T-cell (primary cell): ENCODE results near the gene ADARB2. TPM values are rescaled to one million over a fixed set of nuclear protein-coding genes. Genes with fewer than 3 reads are reported as not detected.
A peak's percentile ranks its signal among the peaks of the same experiment; 100 is the strongest.
"Not testable (repeated sequence)": the region's sequence is repeated elsewhere in the genome, so short reads cannot be mapped to it uniquely, and the experiment has no call there.

Experiments
- ATAC-seq, 4 experiments: fragments of 200-7000 bp in 3 of 4; fragments of 150-1000 bp in 1 of 4; cut with Tn5 transposase; replicated peaks in 1 of 4; 1 replicate in 3 of 4; 2 replicates in 1 of 4; pipeline ENCODE4 v1.10.0; 2021; ENCODE audit warnings: moderate library complexity in 3 of 4, mild to moderate bottlenecking in 2 of 4, moderate number of reproducible peaks in 1 of 4
- CTCF ChIA-PET, 2 donors: fragments of 300-600 bp; sonication (Branson Sonifier 250); formaldehyde crosslinking; loops; one replicate each; lab custom pipeline; 2022; ENCODE audit warnings: antibody characterized with exemption in 2 of 2; lab: Charles Lee
- POLR2A ChIA-PET, 2 donors: fragments of 300-600 bp; sonication (Branson Sonifier 250); formaldehyde crosslinking; loops; one replicate each; lab custom pipeline; 2022; ENCODE audit warnings: antibody characterized with exemption in 2 of 2; lab: Charles Lee
- DNase-seq, 35 experiments: peaks; one replicate each; pipeline versions ENCODE4 v3.0.0 to v3.0.0-alpha.2; 2013 to 2023
- H3K27ac ChIP-seq: one replicate; pipeline ENCODE4 v1.5.1; 2013; ENCODE audit warnings: low read length
- H3K27me3 ChIP-seq, 2 experiments: replicated peaks in 1 of 2; 1 replicate in 1 of 2; 2 replicates in 1 of 2; pipeline versions ENCODE4 v1.6.1 to v1.7.0; 2013; ENCODE audit warnings: low read length in 1 of 2, mixed read lengths in 1 of 2; ENCODE audit not compliant: control insufficient read depth in 2 of 2, insufficient read depth in 2 of 2; ENCODE audit errors: extremely low read depth in 1 of 2
- H3K36me3 ChIP-seq, 2 donors: 1 replicate in 1 of 2; 2 replicates in 1 of 2; pipeline versions ENCODE4 v1.6.1 to v1.7.0; 2013; ENCODE audit warnings: low read length in 1 of 2; ENCODE audit not compliant: control insufficient read depth in 2 of 2, insufficient read depth in 1 of 2; ENCODE audit errors: extremely low read depth in 1 of 2
- H3K4me1 ChIP-seq, 2 experiments: 1 replicate in 1 of 2; 2 replicates in 1 of 2; pipeline versions ENCODE4 v1.6.1 to v1.7.0; 2013; ENCODE audit warnings: low read length in 2 of 2, mixed read lengths in 1 of 2; ENCODE audit not compliant: insufficient read depth in 2 of 2, control insufficient read depth in 1 of 2; ENCODE audit errors: extremely low read depth in 1 of 2
- H3K4me3 ChIP-seq, 2 donors: 1 replicate in 1 of 2; 2 replicates in 1 of 2; pipeline versions ENCODE4 v1.5.1 to v1.7.0; 2013; ENCODE audit warnings: mild to moderate bottlenecking in 2 of 2, low read length in 1 of 2, moderate library complexity in 1 of 2; ENCODE audit not compliant: control insufficient read depth in 1 of 2; ENCODE audit errors: extremely low read depth in 1 of 2
- H3K9me3 ChIP-seq: 2 replicates; pipeline ENCODE4 v1.7.0; 2013
- H3K27ac Mint-ChIP-seq, 2 donors: one replicate each; pipeline ENCODE4 v1.8.0; 2020 to 2021; ENCODE audit warnings: mild to moderate bottlenecking in 2 of 2, mixed read lengths in 2 of 2
- H3K27me3 Mint-ChIP-seq, 2 donors: one replicate each; pipeline ENCODE4 v1.8.0; 2021 to 2022; ENCODE audit warnings: mixed read lengths in 2 of 2
- H3K36me3 Mint-ChIP-seq: one replicate; pipeline ENCODE4 v1.8.0; 2021; ENCODE audit warnings: mixed read lengths
- H3K4me1 Mint-ChIP-seq, 3 donors: one replicate each; pipeline ENCODE4 v1.8.0; 2020 to 2022; ENCODE audit warnings: mixed read lengths in 3 of 3, mild to moderate bottlenecking in 1 of 3
- H3K4me3 Mint-ChIP-seq, 3 donors: one replicate each; pipeline ENCODE4 v1.8.0; 2020 to 2022; ENCODE audit warnings: mild to moderate bottlenecking in 3 of 3, mixed read lengths in 3 of 3, moderate library complexity in 3 of 3
- H3K9me3 Mint-ChIP-seq, 3 donors: one replicate each; pipeline ENCODE4 v1.8.0; 2020 to 2022; ENCODE audit warnings: mixed read lengths in 3 of 3
- WGBS: methylation state at CpG from one replicate; pipeline ENCODE4 v1.1.5; 2013; ENCODE audit warnings: missing lambda C conversion rate; ENCODE audit not compliant: insufficient coverage; 5-methylcytosine and 5-hydroxymethylcytosine counted together
- total RNA-seq, 35 experiments: library from RNA in 6 of 35; stranded (reverse) in 6 of 35; fragments of 120-200 nt in 1 of 35; gene quantifications; one replicate each; pipeline versions ENCODE4 v1.2.1 to v1.2.4 and lab custom pipeline; 2013 to 2026

Gene ADARB2
- total RNA-seq, 5 donors from 2014 or later (not counting 1 experiment from before 2014, with no cell fraction given), result 0.07 to 4.0 (median 0.41) TPM

DNA sequence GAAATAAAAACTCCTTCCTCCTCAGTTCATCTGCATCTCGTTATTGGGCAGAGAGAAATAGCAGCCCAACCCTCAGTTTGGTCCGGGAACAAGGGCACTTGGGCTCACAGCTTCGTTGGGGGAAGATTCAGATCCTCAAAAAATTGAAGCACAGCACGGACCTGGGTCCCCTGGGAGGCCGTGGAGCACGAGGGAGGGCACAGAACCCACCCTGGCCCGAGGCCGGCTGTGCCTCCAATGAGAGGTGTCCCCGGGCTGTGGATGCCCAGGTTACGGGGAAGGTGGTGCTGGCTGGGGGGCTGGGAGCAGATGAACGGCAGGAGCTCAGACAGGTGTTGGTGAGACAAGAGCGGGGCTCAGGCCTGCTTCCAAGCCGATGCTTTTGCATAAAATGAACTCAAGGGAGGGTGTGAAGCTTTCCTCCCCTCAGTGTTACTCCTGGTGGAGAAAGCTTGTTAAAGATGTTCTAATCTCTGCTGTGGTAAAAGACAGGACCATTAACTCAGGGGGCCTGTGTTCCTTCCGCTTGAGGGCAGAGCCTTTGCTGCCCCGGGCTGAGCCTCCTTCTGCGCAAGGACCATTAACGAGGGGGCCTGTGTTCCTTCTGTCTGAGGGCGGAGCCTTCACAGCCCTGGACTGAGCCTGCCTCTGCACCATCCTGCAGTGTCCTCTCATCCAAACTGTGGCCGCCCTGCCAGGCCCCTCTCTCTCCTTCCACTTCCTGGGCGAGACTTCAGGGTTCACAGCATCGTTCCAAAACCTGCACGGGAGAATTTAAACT is 302.2 kb downstream of the ADARB2 start:
- H3K4me1 ChIP-seq, result no peaks in the 10 kb centered on the region
- no peaks in the 10 kb centered on the region for H3K36me3 ChIP-seq
- H3K4me3 ChIP-seq, result no peak overlapping the region
- ATAC-seq, result peak in 1 of 4 experiments; percentile 34
- Mint-ChIP-seq H3K4me3 (no peak overlapping the region), H3K27ac (no peak overlapping the region), H3K9me3 (peaks cover 7 to 18% (median 17%) of the 10 kb centered on the region in 3 donors), H3K4me1 (no peaks in the 10 kb centered on the region), H3K36me3 (no peaks in the 10 kb centered on the region), H3K27me3 (peaks cover 5 to 7% of the 10 kb centered on the region in 2 donors)
- WGBS, result 76% methylated on average over 21 of the region's 22 CpGs
- peaks cover 0 to 12% of the 10 kb centered on the region in 2 experiments for H3K27me3 ChIP-seq
- ChIA-PET CTCF (interaction anchor here in 1 of 2 donors (1.1 kb wide), 1 partner anchor 51 kb away, joined by 3 read pairs; no protein-coding TSS in a partner anchor), POLR2A (no interaction called here)
- no peak for DNase-seq
- no peaks in the 10 kb centered on the region for H3K9me3 ChIP-seq
- H3K27ac ChIP-seq, result no peak overlapping the region

DNA sequence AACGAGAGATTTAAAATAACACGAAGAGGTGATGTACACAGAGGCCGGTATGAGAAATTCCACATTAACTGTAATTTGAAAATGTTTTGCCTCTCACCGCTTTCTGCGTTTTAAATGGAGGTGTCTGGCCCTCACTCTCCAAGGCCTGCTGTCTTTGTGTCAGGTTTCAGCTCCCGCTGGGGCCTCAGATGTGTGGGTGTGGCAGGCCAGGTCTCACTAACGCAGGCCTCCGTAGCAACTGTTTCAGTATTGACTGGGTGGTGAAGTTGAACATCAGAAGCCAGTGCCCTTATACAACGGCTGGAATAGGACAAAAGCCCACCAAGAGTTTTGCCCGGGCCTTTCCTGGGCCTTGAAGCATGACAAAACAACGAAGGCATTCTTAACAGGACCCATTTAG is 303.1 kb downstream of the ADARB2 start:
- no peak overlapping the region for H3K4me3 Mint-ChIP-seq
- ChIA-PET CTCF (interaction anchor here in 1 of 2 donors (1.1 kb wide), 1 partner anchor 52 kb away, joined by 3 read pairs; no protein-coding TSS in a partner anchor), POLR2A (no interaction called here)
- no peaks in the 10 kb centered on the region for H3K36me3 Mint-ChIP-seq
- H3K4me1 Mint-ChIP-seq, result no peaks in the 10 kb centered on the region
- H3K9me3 Mint-ChIP-seq, result peaks cover 10 to 22% (median 19%) of the 10 kb centered on the region in 3 donors
- H3K9me3 ChIP-seq, result no peaks in the 10 kb centered on the region
- peaks cover 9 to 12% of the 10 kb centered on the region in 2 donors for H3K27me3 Mint-ChIP-seq
- H3K4me1 ChIP-seq, result no peaks in the 10 kb centered on the region
- DNase-seq, result no peak
- H3K4me3 ChIP-seq, result no peak overlapping the region
- H3K27me3 ChIP-seq, result peaks cover 0 to 12% of the 10 kb centered on the region in 2 experiments
- H3K27ac ChIP-seq, result no peak overlapping the region
- ATAC-seq, result no peak
- H3K36me3 ChIP-seq, result no peaks in the 10 kb centered on the region
- 94% methylated on average over 3 of the region's 11 CpGs for WGBS
- no peak overlapping the region for H3K27ac Mint-ChIP-seq

DNA sequence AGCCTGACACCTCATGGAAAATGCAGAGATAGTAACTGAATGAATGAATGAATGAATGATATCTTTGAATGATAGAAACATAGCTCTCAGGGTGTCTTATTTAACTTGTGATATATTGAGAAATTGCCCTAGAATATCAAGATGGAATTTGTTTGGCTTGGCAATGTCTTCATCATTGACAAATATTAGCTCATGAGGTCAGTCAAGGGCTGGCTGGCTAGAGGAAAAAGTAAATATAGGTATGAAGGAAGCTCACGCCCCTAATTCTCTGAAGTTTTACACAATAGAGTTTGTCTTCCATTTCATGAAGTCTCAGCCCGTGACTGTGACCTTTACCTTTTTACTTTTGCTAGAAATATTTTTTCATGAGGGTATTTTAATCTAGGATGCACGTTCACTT is 305.2 kb downstream of the ADARB2 start:
- ATAC-seq (no peak), DNase-seq (no peak)
- Histone ChIP-seq H3K4me3 (no peak overlapping the region), H3K27me3 (no peaks in the 10 kb centered on the region), H3K27ac (no peak overlapping the region), H3K4me1 (no peaks in the 10 kb centered on the region), H3K36me3 (no peaks in the 10 kb centered on the region), H3K9me3 (no peaks in the 10 kb centered on the region)
- H3K36me3 Mint-ChIP-seq, result no peaks in the 10 kb centered on the region
- peaks cover 10 to 22% (median 19%) of the 10 kb centered on the region in 3 donors for H3K9me3 Mint-ChIP-seq
- ChIA-PET CTCF (no interaction called here), POLR2A (no interaction called here)
- no peaks in the 10 kb centered on the region for H3K4me1 Mint-ChIP-seq
- no peak overlapping the region for H3K4me3 Mint-ChIP-seq
- H3K27ac Mint-ChIP-seq, result no peak overlapping the region
- WGBS, result no CpG with 5 or more reads among the region's 3 CpGs
- peaks cover 4 to 8% of the 10 kb centered on the region in 2 donors for H3K27me3 Mint-ChIP-seq

DNA sequence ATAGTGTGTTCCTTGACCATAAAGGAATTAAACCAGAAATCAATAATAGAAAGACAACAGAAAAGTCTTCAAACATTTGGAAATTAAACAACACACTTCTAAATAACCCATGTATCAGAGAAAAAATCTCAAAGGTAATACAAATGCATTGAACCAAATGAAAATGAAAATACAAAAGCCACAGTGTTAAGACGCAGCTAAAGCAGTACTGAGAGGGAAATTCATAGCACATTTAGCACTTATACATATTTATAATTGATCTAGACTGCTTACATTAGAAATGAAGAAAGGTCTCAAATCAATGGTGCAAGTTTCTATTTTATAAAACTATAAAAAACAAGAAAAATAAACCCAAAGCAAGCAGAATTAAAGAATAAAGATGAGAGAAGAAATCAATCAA is 306.1 kb downstream of the ADARB2 start:
- Histone ChIP-seq H3K36me3 (no peaks in the 10 kb centered on the region), H3K9me3 (no peaks in the 10 kb centered on the region), H3K27ac (no peak overlapping the region), H3K27me3 (peaks cover 0 to 6% of the 10 kb centered on the region in 2 experiments), H3K4me1 (no peaks in the 10 kb centered on the region), H3K4me3 (no peak overlapping the region)
- peaks cover 4 to 8% of the 10 kb centered on the region in 2 donors for H3K27me3 Mint-ChIP-seq
- ATAC-seq (no peak), DNase-seq (no peak)
- WGBS, result no CpG with 5 or more reads among the region's 1 CpG
- H3K36me3 Mint-ChIP-seq, result no peaks in the 10 kb centered on the region
- no peak overlapping the region for H3K27ac Mint-ChIP-seq
- ChIA-PET POLR2A (no interaction called here), CTCF (no interaction called here)
- peaks cover 10 to 22% (median 19%) of the 10 kb centered on the region in 3 donors for H3K9me3 Mint-ChIP-seq
- H3K4me1 Mint-ChIP-seq, result no peaks in the 10 kb centered on the region
- no peak overlapping the region for H3K4me3 Mint-ChIP-seq

DNA sequence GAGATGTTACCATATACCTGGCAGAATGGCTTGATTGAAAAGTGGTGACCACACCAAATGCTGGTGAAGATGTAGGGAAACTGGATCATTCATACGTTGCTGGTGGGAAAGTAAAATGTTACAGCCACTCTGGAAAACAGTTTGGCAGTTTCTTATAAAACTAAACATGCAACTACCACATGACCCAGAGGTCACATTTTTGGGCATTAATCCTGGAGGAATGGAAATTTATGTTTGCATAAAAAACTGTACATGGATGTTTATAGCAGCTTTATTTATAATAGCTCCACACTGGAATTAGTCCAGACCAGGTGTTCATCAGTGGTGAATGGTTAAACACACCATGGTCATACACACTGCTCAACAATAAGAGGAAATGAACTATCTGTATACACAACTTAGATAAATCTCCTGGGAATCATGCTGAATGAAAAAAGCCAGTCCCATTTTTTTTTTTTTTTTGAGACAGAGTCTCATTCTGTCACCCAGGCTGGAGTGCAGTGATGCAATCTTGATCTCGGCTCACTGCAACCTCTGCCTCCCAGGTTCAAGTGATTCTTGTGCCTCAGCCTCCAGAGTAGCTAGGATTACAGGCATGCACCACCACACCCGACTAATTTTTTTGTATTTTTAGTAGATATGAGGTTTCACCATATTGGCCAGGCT is 309.7 kb downstream of the ADARB2 start:
- H3K4me3 ChIP-seq, H3K4me3 Mint-ChIP-seq, H3K36me3 ChIP-seq, CTCF ChIA-PET, H3K27ac Mint-ChIP-seq, POLR2A ChIA-PET, H3K4me1 Mint-ChIP-seq, H3K36me3 Mint-ChIP-seq, H3K27ac ChIP-seq, H3K4me1 ChIP-seq, DNase-seq, H3K9me3 ChIP-seq, ATAC-seq: not testable (repeated sequence)
- H3K9me3 Mint-ChIP-seq, result peaks cover 5 to 22% (median 19%) of the 10 kb centered on the region in 3 donors
- H3K27me3 Mint-ChIP-seq, result peaks cover 4 to 12% of the 10 kb centered on the region in 2 donors
- WGBS, result no CpG with 5 or more reads among the region's 3 CpGs
- H3K27me3 ChIP-seq, result peaks cover 0 to 15% of the 10 kb centered on the region in 2 experiments

- POLR2A ChIA-PET, result no interaction called here
Measured at GRCh38 chr10:1426786-1427185, 310.5 kb downstream of the ADARB2 start.

More at GRCh38 chr10:1426786-1427185, 310.5 kb downstream of the ADARB2 start:
- Mint-ChIP-seq H3K4me1 (peaks cover 0 to 5% (median 0%) of the 10 kb centered on the region in 3 donors), H3K36me3 (no peaks in the 10 kb centered on the region), H3K4me3 (no peak overlapping the region), H3K27ac (no peak overlapping the region), H3K27me3 (peaks cover 6 to 14% of the 10 kb centered on the region in 2 donors), H3K9me3 (peaks cover 5 to 17% (median 14%) of the 10 kb centered on the region in 3 donors)
- H3K4me3 ChIP-seq, result no peak overlapping the region
- ATAC-seq (no peak), DNase-seq (no peak)
- no peaks in the 10 kb centered on the region for H3K36me3 ChIP-seq
- CTCF ChIA-PET, result no interaction called here
- 82% methylated on average over 3 of the region's 6 CpGs for WGBS
- H3K27me3 ChIP-seq, result peaks cover 0 to 20% of the 10 kb centered on the region in 2 experiments
- no peaks in the 10 kb centered on the region for H3K4me1 ChIP-seq
- no peak overlapping the region for H3K27ac ChIP-seq
- no peaks in the 10 kb centered on the region for H3K9me3 ChIP-seq
